ENCODE measurements around the gene FBXO22.
"Not testable (repeated sequence)": the region's sequence is repeated elsewhere in the genome, so short reads cannot be mapped to it uniquely, and the experiment has no call there.

The FBXO22 gene

GRCh38 chr15:75902129-75902557 is 1.5 kb upstream of the FBXO22 start:
- no peak overlapping the region for H2AFZ ChIP-seq (ENCODE audit: low read length)
- H3F3A ChIP-seq (ENCODE audit: insufficient read depth, low read length): no peaks in the 10 kb centered on the region
- no peak overlapping the region for H3K4me3 ChIP-seq (ENCODE audit: low read depth, low read length, poor library complexity, severe bottlenecking)
- H3K36me3 ChIP-seq (ENCODE audit: insufficient read depth, low read length): peaks cover 21% of the 10 kb centered on the region
- TF ChIP-seq CTCF (IDR thresholded peaks at IDR 0.05; ENCODE audit: low read length) (no peak), EZH2 (IDR thresholded peaks at IDR 0.05; ENCODE audit: borderline replicate concordance, low read length) (no peak)
- no peaks in the 10 kb centered on the region for H3K27me3 ChIP-seq (ENCODE audit: insufficient read depth, low read length)
- H3K4me1 ChIP-seq (ENCODE audit: insufficient read depth, low read length, severe bottlenecking): peaks cover 22% of the 10 kb centered on the region
- H3K9me2 ChIP-seq (ENCODE audit: low read depth, low read length): no peaks in the 10 kb centered on the region
- H3K4me2 ChIP-seq (ENCODE audit: low read length): no peak overlapping the region
- no peaks in the 10 kb centered on the region for H4K20me1 ChIP-seq (ENCODE audit: insufficient read depth, low read length)
- no peaks in the 10 kb centered on the region for H3K9me3 ChIP-seq (ENCODE audit: low read length)
- no peak overlapping the region for H3K9ac ChIP-seq (ENCODE audit: low read length)
- no peak overlapping the region for H3K27ac ChIP-seq (ENCODE audit: low read depth, low read length, poor library complexity, severe bottlenecking)
- H3K79me2 ChIP-seq (ENCODE audit: insufficient read depth, low read length): peaks cover 28% of the 10 kb centered on the region

- Histone ChIP-seq H3K4me3 (ENCODE audit: low read depth, low read length, poor library complexity, severe bottlenecking) (peak overlapping the region; percentile 85), H3K9ac (ENCODE audit: low read length) (no peak overlapping the region)
Measured at GRCh38 chr15:75905231-75905630, 1.6 kb downstream of the FBXO22 start.

GRCh38 chr15:75910355-75910754 is 6.7 kb downstream of the FBXO22 start:
- H3K4me1 ChIP-seq (ENCODE audit: insufficient read depth, low read length, severe bottlenecking); H3K9me2 ChIP-seq (ENCODE audit: low read depth, low read length); H3F3A ChIP-seq (ENCODE audit: insufficient read depth, low read length); H3K27ac ChIP-seq (ENCODE audit: low read depth, low read length, poor library complexity, severe bottlenecking); H3K9ac ChIP-seq (ENCODE audit: low read length); H4K20me1 ChIP-seq (ENCODE audit: insufficient read depth, low read length); H2AFZ ChIP-seq (ENCODE audit: low read length); H3K27me3 ChIP-seq (ENCODE audit: insufficient read depth, low read length); H3K4me2 ChIP-seq (ENCODE audit: low read length); H3K9me3 ChIP-seq (ENCODE audit: low read length); H3K4me3 ChIP-seq (ENCODE audit: low read depth, low read length, poor library complexity, severe bottlenecking): not testable (repeated sequence)
- Histone ChIP-seq H3K36me3 (ENCODE audit: insufficient read depth, low read length) (peaks cover 88% of the 10 kb centered on the region), H3K79me2 (ENCODE audit: insufficient read depth, low read length) (peaks cover 50% of the 10 kb centered on the region)

More at GRCh38 chr15:75905231-75905630, 1.6 kb downstream of the FBXO22 start:
- Histone ChIP-seq H2AFZ (ENCODE audit: low read length) (no peak overlapping the region), H3F3A (ENCODE audit: insufficient read depth, low read length) (no peaks in the 10 kb centered on the region), H4K20me1 (ENCODE audit: insufficient read depth, low read length) (no peaks in the 10 kb centered on the region), H3K4me2 (ENCODE audit: low read length) (peak overlapping the region; percentile 89; the same call in 1 of the 2 replicates), H3K9me3 (ENCODE audit: low read length) (no peaks in the 10 kb centered on the region; the same call in 1 of the 2 replicates), H3K4me1 (ENCODE audit: insufficient read depth, low read length, severe bottlenecking) (peaks cover 22% of the 10 kb centered on the region), H3K27me3 (ENCODE audit: insufficient read depth, low read length) (no peaks in the 10 kb centered on the region), H3K9me2 (ENCODE audit: low read depth, low read length) (no peaks in the 10 kb centered on the region), H3K79me2 (ENCODE audit: insufficient read depth, low read length) (peaks cover 48% of the 10 kb centered on the region), H3K36me3 (ENCODE audit: insufficient read depth, low read length) (peaks cover 44% of the 10 kb centered on the region), H3K27ac (ENCODE audit: low read depth, low read length, poor library complexity, severe bottlenecking) (no peak overlapping the region)
- TF ChIP-seq CTCF (IDR thresholded peaks at IDR 0.05; ENCODE audit: low read length): no peak

GRCh38 chr15:75916978-75917377 is 13.3 kb downstream of the FBXO22 start:
- TF ChIP-seq EZH2 (IDR thresholded peaks at IDR 0.05; ENCODE audit: borderline replicate concordance, low read length): no peak
- TF ChIP-seq CTCF (IDR thresholded peaks at IDR 0.05; ENCODE audit: low read length): no peak
- peaks cover 75% of the 10 kb centered on the region for H3K36me3 ChIP-seq (ENCODE audit: insufficient read depth, low read length)
- H3K9ac ChIP-seq (ENCODE audit: low read length): no peak overlapping the region
- H3K27ac ChIP-seq (ENCODE audit: low read depth, low read length, poor library complexity, severe bottlenecking): no peak overlapping the region
- H4K20me1 ChIP-seq (ENCODE audit: insufficient read depth, low read length): no peaks in the 10 kb centered on the region
- H3K4me3 ChIP-seq (ENCODE audit: low read depth, low read length, poor library complexity, severe bottlenecking): no peak overlapping the region
- no peaks in the 10 kb centered on the region for H3K27me3 ChIP-seq (ENCODE audit: insufficient read depth, low read length)
- H3K79me2 ChIP-seq (ENCODE audit: insufficient read depth, low read length): peaks cover 6% of the 10 kb centered on the region; the same call in 1 of the 2 replicates
- H3K4me1 ChIP-seq (ENCODE audit: insufficient read depth, low read length, severe bottlenecking): no peaks in the 10 kb centered on the region
- no peaks in the 10 kb centered on the region for H3K9me2 ChIP-seq (ENCODE audit: low read depth, low read length)
- H3K4me2 ChIP-seq (ENCODE audit: low read length): no peak overlapping the region
- H2AFZ ChIP-seq (ENCODE audit: low read length): no peak overlapping the region
- H3F3A ChIP-seq (ENCODE audit: insufficient read depth, low read length): no peaks in the 10 kb centered on the region
- no peaks in the 10 kb centered on the region for H3K9me3 ChIP-seq (ENCODE audit: low read length)

Data from OCI-LY1 (cell line).